Panc1 (cell line): ENCODE results near the gene CTBP1. TPM values are rescaled to one million over a fixed set of nuclear protein-coding genes. Genes with fewer than 3 reads are reported as not detected.

Source experiments
- ATAC-seq: fragments of 200-7000 bp; cut with Tn5 transposase; 2 replicates; pipeline ENCODE4 v1.9.1; 2020; ENCODE audit warnings: mild to moderate bottlenecking, moderate library complexity
- BruUV-seq: library from RNA; stranded (reverse); fragments of 400-500 nt; replicated peaks from 2 replicates; lab custom pipeline; 2021; lab: Mats Ljungman, UMichigan
- CTCF ChIA-PET: fragments of 300-600 bp; sonication (Branson Sonifier 250); formaldehyde crosslinking; loops from one replicate; lab custom pipeline; 2022; ENCODE audit warnings: antibody characterized with exemption; lab: Charles Lee
- POLR2A ChIA-PET: fragments of 300-600 bp; sonication (Branson Sonifier 250); formaldehyde crosslinking; loops from one replicate; lab custom pipeline; 2022; ENCODE audit warnings: antibody characterized with exemption; lab: Charles Lee
- DNase-seq: peaks from one replicate; pipeline ENCODE4 v3.0.0-alpha.2; 2010; ENCODE audit warnings: low read depth, low spot score
- H3K27ac ChIP-seq: 2 replicates; pipeline ENCODE4 v1.5.1; 2011; ENCODE audit warnings: mild to moderate bottlenecking, low read length, inconsistent platforms
- H3K27me3 ChIP-seq: fragments of 200-500 bp; sonication (Bioruptor generic); 2 replicates; pipeline ENCODE4 v1.6.0; 2014; ENCODE audit warnings: low read length, inconsistent platforms; ENCODE audit not compliant: control insufficient read depth, insufficient read depth
- H3K36me3 ChIP-seq: fragments of 200-500 bp; sonication (Bioruptor generic); 2 replicates; pipeline ENCODE4 v1.5.1; 2014; ENCODE audit warnings: inconsistent platforms, mild to moderate bottlenecking, low read length, moderate library complexity; ENCODE audit not compliant: control insufficient read depth, insufficient read depth
- H3K4me1 ChIP-seq: 2 replicates; pipeline ENCODE4 v1.5.1; 2011; ENCODE audit warnings: inconsistent platforms, mild to moderate bottlenecking, low read length, moderate library complexity; ENCODE audit not compliant: control insufficient read depth, insufficient read depth
- H3K4me3 ChIP-seq, 2 experiments: 2 replicates each; pipeline ENCODE4 v1.5.1; 2011 to 2012; ENCODE audit warnings: low read depth in 2 of 2, low read length in 2 of 2, mild to moderate bottlenecking in 2 of 2, inconsistent platforms in 1 of 2, moderate library complexity in 1 of 2
- H3K9me3 ChIP-seq: fragments of 200-500 bp; sonication (Bioruptor generic); 2 replicates; pipeline ENCODE4 v1.5.1; 2014; ENCODE audit warnings: low read depth, mild to moderate bottlenecking, inconsistent platforms, low read length, moderate library complexity; ENCODE audit not compliant: control insufficient read depth, insufficient read depth
- POLR2AphosphoS5 ChIP-seq: IDR thresholded peaks from 2 replicates; pipeline ENCODE4 v1.6.1; 2012; ENCODE audit warnings: mild to moderate bottlenecking, low read depth, low read length, moderate library complexity
- SIN3A ChIP-seq: IDR thresholded peaks from 2 replicates; pipeline ENCODE4 v1.6.1; 2012; ENCODE audit warnings: low read depth, mild to moderate bottlenecking, low read length, moderate library complexity, borderline replicate concordance; ENCODE audit not compliant: insufficient read depth
- TCF7L2 ChIP-seq: IDR thresholded peaks from 2 replicates; pipeline ENCODE4 v1.6.1; 2011; ENCODE audit warnings: mild to moderate bottlenecking, low read depth, low read length, inconsistent platforms
- in situ Hi-C: cut with HindIII; loops from 2 replicates; pipeline ENCODE4 v1.10.0; 2016; ENCODE audit warnings: low sequenced_read_pairs, low pct_unique_long_range_greater_than_20kb
- intact Hi-C: fragments of 100-400 bp; cut with micrococcal nuclease; formaldehyde crosslinking; loops from one replicate; pipeline ENCODE4 v1.10.0; 2022; ENCODE audit not compliant: unreplicated experiment
- total RNA-seq: library from RNA; stranded (reverse); gene quantifications from one replicate; pipeline ENCODE4 v1.2.1, GENCODE V29; 2021; ENCODE audit not compliant: unreplicated experiment
- TF ChIP-seq, protein P1 (sequence below), 2 experiments: IDR thresholded peaks; 2 replicates each; pipeline ENCODE4 v1.6.1; 2011 to 2012; ENCODE audit warnings: low read depth in 2 of 2, control low read depth in 1 of 2, low read length in 1 of 2, mild to moderate bottlenecking in 1 of 2, moderate library complexity in 1 of 2; ENCODE audit not compliant: insufficient read depth in 1 of 2
- TF ChIP-seq, protein P2 (sequence below): fragments of 450-650 bp; IDR thresholded peaks from 2 replicates; pipeline ENCODE4 v1.5.1; 2017; ENCODE audit warnings: mild to moderate bottlenecking

CTBP1 gene
- total RNA-seq, 1 experiment from 2014 or later, result 157 TPM

DNA sequence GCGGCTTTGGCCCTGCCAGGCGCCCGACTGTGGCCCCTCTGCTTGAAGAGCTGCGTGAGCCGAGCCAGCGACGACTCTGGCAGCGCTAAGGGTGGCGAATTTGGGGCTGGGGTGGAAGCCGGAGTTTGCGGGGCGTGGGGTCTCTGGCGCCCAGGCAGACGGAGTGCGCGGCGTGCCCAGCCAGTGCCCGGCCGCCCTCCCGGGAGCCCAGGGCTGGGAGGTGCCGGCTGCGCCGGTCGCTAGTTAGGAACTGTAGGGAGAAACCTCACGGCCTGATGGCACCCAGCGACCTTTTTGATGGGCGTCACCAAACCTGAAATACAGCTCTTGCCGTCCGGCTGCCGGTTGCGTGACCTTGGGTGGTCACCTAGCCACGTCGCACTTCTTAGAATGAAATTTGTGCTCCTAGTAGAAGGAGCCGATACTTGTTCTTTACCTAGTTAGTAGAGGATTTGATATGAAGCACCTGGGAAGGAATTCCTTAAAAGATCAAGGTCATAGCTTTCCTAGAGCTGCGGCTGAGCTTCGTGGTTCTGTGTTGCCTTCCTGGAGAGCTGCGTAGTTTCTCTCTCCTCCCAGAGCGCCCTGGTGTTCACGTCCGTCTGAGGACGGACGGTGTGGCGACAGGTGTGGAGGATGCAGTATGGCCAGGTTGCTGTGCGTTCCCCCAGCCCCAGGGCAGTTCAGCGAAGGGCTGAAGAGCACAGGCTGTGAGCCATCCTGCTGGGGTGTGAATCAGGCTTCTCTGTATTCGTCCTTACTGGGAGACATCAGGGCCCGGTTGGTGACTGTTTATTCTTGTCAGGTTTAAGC is 41.4 kb upstream of the CTBP1 start:
- no TSS peak for BruUV-seq
- Histone ChIP-seq H3K4me3 (peak overlapping the region; percentile 81 to 89), H3K27ac (peak overlapping the region; percentile 81), H3K27me3 (no peaks in the 10 kb centered on the region), H3K9me3 (no peaks in the 10 kb centered on the region), H3K4me1 (peaks cover 38% of the 10 kb centered on the region), H3K36me3 (no peaks in the 10 kb centered on the region)
- no peak for ATAC-seq
- in situ Hi-C loops (no loop called here), intact Hi-C loops (no loop called here)
- CTCF ChIA-PET, result no interaction called here
- POLR2A ChIA-PET, result no interaction called here
- DNase-seq, result no peak
- TF ChIP-seq, protein P1, sequence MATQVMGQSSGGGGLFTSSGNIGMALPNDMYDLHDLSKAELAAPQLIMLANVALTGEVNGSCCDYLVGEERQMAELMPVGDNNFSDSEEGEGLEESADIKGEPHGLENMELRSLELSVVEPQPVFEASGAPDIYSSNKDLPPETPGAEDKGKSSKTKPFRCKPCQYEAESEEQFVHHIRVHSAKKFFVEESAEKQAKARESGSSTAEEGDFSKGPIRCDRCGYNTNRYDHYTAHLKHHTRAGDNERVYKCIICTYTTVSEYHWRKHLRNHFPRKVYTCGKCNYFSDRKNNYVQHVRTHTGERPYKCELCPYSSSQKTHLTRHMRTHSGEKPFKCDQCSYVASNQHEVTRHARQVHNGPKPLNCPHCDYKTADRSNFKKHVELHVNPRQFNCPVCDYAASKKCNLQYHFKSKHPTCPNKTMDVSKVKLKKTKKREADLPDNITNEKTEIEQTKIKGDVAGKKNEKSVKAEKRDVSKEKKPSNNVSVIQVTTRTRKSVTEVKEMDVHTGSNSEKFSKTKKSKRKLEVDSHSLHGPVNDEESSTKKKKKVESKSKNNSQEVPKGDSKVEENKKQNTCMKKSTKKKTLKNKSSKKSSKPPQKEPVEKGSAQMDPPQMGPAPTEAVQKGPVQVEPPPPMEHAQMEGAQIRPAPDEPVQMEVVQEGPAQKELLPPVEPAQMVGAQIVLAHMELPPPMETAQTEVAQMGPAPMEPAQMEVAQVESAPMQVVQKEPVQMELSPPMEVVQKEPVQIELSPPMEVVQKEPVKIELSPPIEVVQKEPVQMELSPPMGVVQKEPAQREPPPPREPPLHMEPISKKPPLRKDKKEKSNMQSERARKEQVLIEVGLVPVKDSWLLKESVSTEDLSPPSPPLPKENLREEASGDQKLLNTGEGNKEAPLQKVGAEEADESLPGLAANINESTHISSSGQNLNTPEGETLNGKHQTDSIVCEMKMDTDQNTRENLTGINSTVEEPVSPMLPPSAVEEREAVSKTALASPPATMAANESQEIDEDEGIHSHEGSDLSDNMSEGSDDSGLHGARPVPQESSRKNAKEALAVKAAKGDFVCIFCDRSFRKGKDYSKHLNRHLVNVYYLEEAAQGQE (IDR thresholded peaks at IDR 0.05; ENCODE audit: insufficient read depth in 1 of 2, low read depth in 2 of 2, low read length in 1 of 2), result no peak
- TF ChIP-seq, protein P2, sequence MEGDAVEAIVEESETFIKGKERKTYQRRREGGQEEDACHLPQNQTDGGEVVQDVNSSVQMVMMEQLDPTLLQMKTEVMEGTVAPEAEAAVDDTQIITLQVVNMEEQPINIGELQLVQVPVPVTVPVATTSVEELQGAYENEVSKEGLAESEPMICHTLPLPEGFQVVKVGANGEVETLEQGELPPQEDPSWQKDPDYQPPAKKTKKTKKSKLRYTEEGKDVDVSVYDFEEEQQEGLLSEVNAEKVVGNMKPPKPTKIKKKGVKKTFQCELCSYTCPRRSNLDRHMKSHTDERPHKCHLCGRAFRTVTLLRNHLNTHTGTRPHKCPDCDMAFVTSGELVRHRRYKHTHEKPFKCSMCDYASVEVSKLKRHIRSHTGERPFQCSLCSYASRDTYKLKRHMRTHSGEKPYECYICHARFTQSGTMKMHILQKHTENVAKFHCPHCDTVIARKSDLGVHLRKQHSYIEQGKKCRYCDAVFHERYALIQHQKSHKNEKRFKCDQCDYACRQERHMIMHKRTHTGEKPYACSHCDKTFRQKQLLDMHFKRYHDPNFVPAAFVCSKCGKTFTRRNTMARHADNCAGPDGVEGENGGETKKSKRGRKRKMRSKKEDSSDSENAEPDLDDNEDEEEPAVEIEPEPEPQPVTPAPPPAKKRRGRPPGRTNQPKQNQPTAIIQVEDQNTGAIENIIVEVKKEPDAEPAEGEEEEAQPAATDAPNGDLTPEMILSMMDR, result no peak
- TF ChIP-seq POLR2AphosphoS5, result no peak
- no peak for TF ChIP-seq TCF7L2
- no peak for TF ChIP-seq SIN3A

DNA sequence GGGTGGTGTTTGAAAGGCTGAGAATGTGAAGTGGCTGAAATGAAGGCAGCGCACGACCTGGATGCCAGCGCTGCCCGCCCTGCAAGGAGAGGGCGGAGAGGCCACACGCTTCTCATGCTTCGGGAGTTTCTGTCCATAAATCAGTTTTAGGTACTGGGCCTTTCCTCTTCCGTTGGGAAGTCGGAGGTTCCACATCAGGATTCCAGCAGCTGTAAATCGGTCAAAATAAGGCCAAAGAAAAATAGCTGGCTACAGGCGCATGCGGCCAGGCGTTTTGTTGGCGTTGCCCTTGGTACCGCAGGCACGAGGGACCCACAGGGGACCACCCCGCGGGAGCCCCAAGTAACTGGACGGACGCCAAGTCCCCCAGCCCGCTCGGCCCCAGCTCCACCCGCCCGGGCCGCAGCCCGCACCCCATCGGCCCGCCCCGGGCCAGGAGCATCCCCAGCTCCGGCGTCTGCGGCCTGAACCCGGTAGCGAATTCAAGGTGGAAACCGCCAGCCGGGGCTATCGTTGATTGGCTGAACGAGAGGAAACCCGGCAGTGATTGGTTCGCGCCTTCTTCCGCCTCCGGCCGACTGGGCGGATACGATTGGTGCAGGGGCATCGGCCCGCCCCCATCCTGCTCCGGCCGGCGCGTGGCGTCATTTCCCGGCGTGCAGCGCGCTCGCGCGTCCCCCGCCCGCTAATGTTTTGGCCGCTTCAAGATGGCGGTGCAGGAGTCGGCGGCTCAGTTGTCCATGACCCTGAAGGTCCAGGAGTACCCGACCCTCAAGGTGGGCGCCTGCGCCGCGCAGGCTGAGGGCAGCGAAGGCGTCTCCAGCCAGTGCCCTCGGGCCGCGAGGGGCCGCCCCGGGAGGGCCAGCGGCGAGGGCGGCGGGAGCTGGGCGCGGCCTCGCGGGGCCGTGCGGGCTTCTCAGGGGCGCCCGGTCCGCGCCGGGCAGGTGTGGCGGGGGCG is 40.6 kb upstream of the CTBP1 start, which contains the start of gene MAEA:
Gene MAEA (plus strand): TSS at position 685 of the 958 bp plus-strand sequence. CDS start 23 bp downstream, at position 708.
- no peaks in the 10 kb centered on the region for H3K27me3 ChIP-seq
- DNase-seq (peak; percentile 80), ATAC-seq (peak; percentile 96)
- ChIA-PET POLR2A (no interaction called here), CTCF (no interaction called here)
- no peaks in the 10 kb centered on the region for H3K36me3 ChIP-seq
- H3K4me3 ChIP-seq, result peak within 1 kb of the TSS; percentile 81 to 89
- H3K27ac ChIP-seq, result peak within 1 kb of the TSS; percentile 87
- H3K4me1 ChIP-seq, result peaks cover 33% of the 10 kb centered on the region
- in situ Hi-C loops (no loop called here), intact Hi-C loops (no loop called here)
- BruUV-seq, result TSS peak; percentile 99
- no peaks in the 10 kb centered on the region for H3K9me3 ChIP-seq
- TF ChIP-seq, protein P1 (IDR thresholded peaks at IDR 0.05; ENCODE audit: insufficient read depth in 1 of 2, low read depth in 2 of 2, low read length in 1 of 2), result no peak
- TF ChIP-seq POLR2AphosphoS5 (peak; percentile 83), TCF7L2 (peak; percentile 64; the same call in 1 of the 2 replicates), SIN3A (peak; percentile 77; the same call in 1 of the 2 replicates)
- TF ChIP-seq, protein P2, result no peak
